HG03139 (cell line): ENCODE results near the gene TBL1X.
"Not testable (repeated sequence)": the region's sequence is repeated elsewhere in the genome, so short reads cannot be mapped to it uniquely, and the experiment has no call there.

Experiments used
- ATAC-seq: cut with Tn5 transposase; IDR thresholded peaks from one replicate; pipeline ENCODE4 v1.9.1; 2021; ENCODE audit not compliant: unreplicated experiment

Gene TBL1X

GRCh38 chrX:9746148-9746888 is 281.5 kb downstream of the TBL1X start:
- no peak for ATAC-seq

DNA sequence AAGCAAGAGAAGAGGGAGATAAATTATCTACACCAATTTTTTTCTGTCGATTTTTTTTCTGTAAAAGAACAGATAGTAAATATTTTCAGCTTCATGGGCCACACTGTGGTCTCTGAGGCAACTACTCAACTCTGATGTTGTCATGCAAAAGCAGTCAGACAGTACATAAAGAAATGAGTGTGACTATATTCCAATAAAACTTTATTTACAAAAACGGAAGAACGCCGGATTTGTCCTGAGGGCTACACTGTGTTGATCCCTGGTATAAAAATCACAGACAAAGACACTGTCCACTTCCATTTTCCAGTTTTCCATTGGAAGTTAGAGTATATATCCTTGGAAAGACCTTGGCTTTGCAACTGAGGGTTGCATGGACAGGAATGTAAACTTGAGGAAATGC is 282.8 kb downstream of the TBL1X start:
- no peak for ATAC-seq

- no peak for ATAC-seq
Observed at GRCh38 chrX:9749146-9749692, 284.4 kb downstream of the TBL1X start.

- ATAC-seq = no peak
Observed at GRCh38 chrX:9757366-9757765, 292.5 kb downstream of the TBL1X start.

DNA sequence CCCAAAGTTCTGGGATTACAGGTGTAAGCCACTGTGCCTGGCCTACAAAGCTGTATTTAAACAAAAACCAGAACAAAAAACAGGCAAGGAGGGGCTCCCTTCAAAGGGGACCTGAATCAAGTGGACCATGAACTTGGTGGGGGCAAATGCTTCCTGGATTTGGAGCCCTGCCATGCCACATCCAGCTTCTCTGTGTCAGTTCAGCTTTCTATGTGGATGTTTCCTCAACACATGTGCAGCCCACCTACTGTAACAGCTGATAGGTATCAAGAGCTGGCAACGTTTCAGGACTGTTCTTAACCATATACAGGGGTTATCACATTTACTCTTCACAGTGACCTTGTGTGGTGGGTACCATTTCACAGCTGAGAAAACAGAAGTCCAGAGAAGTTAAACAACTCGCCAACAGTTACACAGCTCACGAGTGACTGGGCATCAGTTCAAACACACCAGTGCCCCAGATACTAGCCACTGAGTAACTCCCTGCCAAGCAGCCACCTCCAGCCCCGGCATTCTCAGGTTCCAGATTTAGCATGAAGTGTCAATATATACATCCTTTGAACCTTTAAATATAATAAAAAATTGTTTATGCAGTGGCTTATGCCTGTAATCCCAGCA is 293.3 kb downstream of the TBL1X start:
- ATAC-seq = no peak

DNA sequence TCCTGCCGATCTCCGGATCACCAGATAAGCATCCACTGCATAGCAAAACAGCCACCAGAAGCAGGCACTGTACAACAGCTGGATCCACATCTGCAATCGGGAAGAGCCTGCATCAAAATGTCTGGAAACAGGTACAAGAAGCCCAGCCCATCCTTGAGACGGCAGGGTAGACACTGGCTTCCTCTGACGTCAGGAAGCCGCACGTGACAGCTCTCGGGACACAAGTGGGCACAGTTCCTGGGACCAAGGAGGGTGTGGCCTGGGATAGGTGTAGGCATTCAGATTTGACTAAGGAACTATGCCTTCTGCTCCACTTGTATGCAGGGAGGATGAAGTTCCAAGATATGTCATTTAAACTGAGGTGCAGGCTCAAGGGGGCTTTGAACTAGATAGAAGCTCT is 294.5 kb downstream of the TBL1X start:
- ATAC-seq = no peak

GRCh38 chrX:9765072-9765736 is 300.3 kb downstream of the TBL1X start:
- ATAC-seq = no peak

DNA sequence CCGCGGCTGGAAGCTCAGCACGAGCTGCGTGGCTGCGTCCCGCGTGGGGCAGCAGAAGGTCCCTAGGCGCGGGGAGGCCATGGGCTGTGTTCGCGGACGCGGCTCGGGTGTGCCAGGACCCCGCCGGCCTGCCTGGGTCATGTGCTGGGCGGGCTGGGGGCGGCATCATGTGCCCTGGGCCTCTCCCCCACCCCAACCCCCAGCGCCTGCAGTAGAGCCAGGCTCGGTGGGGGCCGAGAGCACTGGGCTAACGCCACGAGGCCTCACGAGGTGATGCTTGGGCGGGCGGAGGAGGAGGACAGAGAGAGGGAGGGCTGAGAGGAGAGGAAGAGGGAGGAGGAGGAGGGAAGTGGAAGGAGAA is 300.9 kb downstream of the TBL1X start, which contains the start of gene GPR143:
Gene GPR143, minus strand, starts transcription at position 111 of the 361 bp plus-strand sequence. Its CDS starts 30 bp downstream, at position 81.
- ATAC-seq = no peak

- no peak for ATAC-seq
Observed at GRCh38 chrX:9767375-9767774, 302.5 kb downstream of the TBL1X start.

GRCh38 chrX:9768321-9768839 is 303.5 kb downstream of the TBL1X start:
- not testable (repeated sequence) for ATAC-seq

GRCh38 chrX:9770319-9770718 is 305.5 kb downstream of the TBL1X start:
- ATAC-seq = no peak

- ATAC-seq = no peak
Observed at GRCh38 chrX:9772943-9773342, 308.1 kb downstream of the TBL1X start.

DNA sequence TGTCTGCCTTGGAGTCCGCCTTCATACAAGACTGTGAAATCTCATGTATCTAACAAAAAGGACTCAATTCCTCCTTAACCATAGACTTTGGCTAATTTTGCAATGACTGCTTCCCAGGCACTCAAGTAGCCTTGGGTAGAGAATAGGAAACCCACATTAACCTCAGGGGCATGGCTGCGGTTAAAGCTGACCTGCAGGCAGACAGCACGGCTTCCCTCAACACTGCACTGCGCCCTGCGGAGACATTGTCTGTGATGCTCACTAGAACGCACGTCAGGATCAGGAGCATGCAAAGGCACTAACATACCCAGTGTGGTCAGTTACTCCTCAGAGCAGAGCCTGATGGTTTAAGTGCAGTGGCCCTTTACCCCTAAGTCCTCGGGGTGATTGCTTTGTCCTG is 311.1 kb downstream of the TBL1X start:
- ATAC-seq = no peak

GRCh38 chrX:9781941-9782340 is 317.1 kb downstream of the TBL1X start:
- no peak for ATAC-seq

GRCh38 chrX:9784332-9784731 is 319.5 kb downstream of the TBL1X start:
- ATAC-seq = no peak

DNA sequence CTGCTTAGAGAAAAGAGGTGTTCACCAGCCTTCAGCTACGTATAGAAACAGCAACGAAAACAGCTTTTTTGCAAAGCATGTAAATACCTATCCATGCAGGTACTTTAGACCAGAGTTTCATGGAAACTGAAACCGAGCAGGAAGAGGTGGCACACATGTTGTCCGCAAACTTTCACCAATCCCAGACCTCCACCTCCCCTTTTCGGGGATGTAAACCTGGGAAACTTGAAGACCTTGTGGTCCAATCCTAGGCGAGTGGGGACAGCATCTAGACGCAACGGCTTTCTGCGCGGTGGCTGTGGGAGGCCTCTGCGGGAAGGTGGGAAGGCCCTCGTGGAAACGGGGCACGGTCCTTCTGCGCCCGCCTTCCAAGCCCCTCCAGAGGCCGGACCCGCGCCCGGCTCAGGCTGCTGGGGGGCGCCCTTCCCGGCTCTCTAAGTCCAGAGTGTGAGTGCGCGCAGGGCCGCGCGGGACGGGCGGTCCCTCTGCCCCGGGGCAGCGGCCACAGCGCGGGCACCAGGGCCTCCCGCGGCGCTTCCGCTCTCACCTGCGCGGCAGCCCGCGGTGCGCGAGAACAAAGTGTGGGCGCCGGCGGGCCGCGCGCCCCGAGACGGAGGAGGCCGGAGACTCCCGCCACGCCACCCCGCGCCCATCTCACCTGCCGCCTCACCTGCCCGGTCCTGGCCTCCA is 320.5 kb downstream of the TBL1X start:
- no peak for ATAC-seq

DNA sequence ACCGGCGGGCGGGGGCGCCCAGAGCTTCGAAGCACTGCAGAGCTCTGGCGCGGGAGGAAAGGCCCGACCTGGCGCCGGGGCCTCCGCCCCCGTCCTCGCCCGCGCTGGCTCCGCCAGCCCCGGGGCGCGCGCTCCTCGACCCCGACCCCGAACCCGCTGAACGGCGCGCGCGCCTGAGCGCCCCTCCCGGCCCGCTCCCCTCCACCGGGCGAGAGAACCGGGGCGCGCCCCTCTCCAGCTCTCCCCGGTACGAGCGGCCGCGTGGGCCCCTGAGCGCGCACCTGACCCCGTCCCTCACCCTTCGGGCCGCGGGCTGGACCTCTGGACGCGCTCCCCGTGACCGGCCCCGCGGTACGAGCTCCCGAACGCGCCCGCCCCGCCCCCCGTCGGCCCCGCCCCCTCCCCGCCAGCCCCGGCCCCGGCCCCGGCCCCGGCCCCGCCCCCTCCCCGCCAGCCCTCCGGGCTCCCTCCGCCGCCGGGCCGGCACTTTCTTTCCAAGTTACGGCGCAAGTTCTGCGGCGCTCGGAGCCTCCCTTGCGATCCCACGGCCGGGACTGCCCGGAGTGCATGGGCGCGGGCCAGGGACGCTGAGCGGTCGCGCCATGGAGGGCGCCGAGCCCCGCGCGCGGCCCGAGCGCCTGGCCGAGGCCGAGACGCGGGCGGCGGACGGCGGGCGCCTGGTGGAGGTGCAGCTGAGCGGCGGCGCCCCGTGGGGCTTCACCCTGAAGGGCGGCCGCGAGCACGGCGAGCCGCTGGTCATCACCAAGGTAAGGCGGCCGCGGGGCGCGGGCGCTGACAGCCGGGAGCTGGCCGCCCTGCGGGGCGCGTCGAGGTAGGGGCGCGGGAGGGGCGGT is 321.3 kb downstream of the TBL1X start, which contains the start of gene SHROOM2:
Gene SHROOM2, plus strand, starts transcription at position 486 of the 854 bp plus-strand sequence. Its CDS starts 117 bp downstream, at position 603.
- ATAC-seq = no peak

DNA sequence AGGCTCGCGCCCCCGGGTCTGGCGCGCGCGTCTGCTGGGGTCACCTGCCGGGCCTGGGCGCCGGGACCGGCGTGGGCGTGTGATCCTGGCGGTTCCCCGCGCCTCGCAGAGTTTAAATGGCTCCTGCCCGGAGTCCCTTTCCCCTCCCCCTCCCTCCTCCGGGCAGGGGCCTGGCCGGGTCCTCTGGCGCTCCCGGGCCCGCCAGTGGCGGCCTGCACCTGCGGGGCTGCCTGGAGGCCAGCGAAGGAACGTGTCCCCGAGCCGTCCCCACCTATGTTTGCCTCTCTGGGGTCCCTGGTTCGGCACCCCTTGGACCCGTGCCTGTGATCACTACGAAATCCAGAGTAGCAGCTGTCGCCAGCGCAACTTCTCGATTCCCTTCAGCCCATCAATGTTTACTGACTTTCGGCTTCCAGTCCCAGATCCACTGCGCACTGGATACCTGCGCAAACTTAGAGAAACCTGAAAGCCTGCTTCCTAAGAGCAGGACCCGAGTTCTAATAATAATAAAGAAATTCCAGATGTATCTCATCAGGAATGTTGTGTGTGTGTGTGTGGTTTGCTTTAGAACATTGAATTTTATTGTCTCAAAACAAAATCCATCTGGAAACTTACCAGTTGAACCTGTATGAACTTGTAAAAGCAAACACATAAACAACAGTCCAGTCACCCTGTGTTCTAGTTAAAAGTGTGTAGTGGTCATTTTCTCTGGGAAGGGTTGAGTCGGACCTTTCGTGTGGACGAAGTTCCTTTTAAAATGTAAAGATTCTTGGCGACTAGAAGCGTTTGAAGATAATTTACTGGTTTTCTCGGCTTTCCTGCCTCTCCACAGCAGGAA is 322.2 kb downstream of the TBL1X start:
- ATAC-seq = no peak

GRCh38 chrX:9788911-9789310 is 324.1 kb downstream of the TBL1X start:
- no peak for ATAC-seq
